ENCODE data around the gene GUCY1A1. TPM values are rescaled to one million over a fixed set of nuclear protein-coding genes. Genes with fewer than 3 reads are reported as not detected.

The GUCY1A1 gene
- total and polyA plus RNA-seq, 2 donors (not counting 1 experiment from before 2014, with no cell fraction given): 8.1 to 10.7 TPM

GRCh38 chr4:155679343-155679742, 12.7 kb downstream of the GUCY1A1 start:
- H2AFZ ChIP-seq (ENCODE audit: low read length): no peak overlapping the region
- H3K4me3 ChIP-seq (replicated peaks in 1 of 4; ENCODE audit: control extremely low read depth in 1 of 4, insufficient read depth in 1 of 4, low read depth in 3 of 4, low read length in 4 of 4): no peak overlapping the region
- peak; percentile 13 to 79 for DNase-seq (ENCODE audit: low read depth in 2 of 2)
- TF ChIP-seq CTCF (conservative IDR thresholded peaks at IDR 0.05 in 1 of 2, IDR thresholded peaks at IDR 0.05 in 1 of 2; ENCODE audit: low read depth in 1 of 2, low read length in 2 of 2): no peak
- no peak for TF ChIP-seq EZH2 (IDR thresholded peaks at IDR 0.05; ENCODE audit: low read length, missing control alignments)
- H3K36me3 ChIP-seq (ENCODE audit: control insufficient read depth, insufficient read depth, low read length): no peaks in the 10 kb centered on the region
- H3K9me3 ChIP-seq (ENCODE audit: control insufficient read depth, insufficient read depth, low read depth, low read length): no peaks in the 10 kb centered on the region
- no peaks in the 10 kb centered on the region for H3K27me3 ChIP-seq (ENCODE audit: control insufficient read depth, insufficient read depth, low read length)
- H3K79me2 ChIP-seq (ENCODE audit: control insufficient read depth, insufficient read depth, low read length): no peaks in the 10 kb centered on the region
- H3K9ac ChIP-seq (ENCODE audit: insufficient read depth, low read length): no peak overlapping the region
- no peaks in the 10 kb centered on the region for H3K4me1 ChIP-seq (ENCODE audit: control insufficient read depth, extremely low read depth, insufficient read depth, low read length)
- H4K20me1 ChIP-seq (ENCODE audit: control insufficient read depth, extremely low read depth, insufficient read depth, low read length): no peaks in the 10 kb centered on the region
- no peak overlapping the region for H3K27ac ChIP-seq (ENCODE audit: insufficient read depth, low read length)
- H3K4me2 ChIP-seq (ENCODE audit: extremely low read depth, insufficient read depth, low read length): no peak overlapping the region

DNA sequence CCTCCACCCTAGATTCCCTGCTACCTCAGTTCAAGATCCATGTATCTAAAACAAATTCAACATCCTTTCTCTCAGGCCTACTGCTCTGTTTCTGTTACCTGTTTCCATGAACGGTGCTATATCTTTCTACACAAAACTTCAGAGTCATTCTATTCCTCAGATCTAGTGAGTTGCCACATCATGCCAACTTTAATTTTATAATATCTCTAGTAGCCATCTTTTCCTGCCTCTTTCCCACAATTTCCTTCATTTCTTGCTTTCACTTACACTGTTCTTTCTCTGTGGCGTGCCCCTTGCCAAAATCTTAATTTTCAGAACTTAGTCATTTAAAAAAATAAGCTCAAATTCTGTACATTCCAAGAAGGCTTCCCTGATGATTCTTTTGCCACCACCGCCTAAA, 15.2 kb downstream of the GUCY1A1 start:
- TF ChIP-seq CTCF (conservative IDR thresholded peaks at IDR 0.05 in 1 of 2, IDR thresholded peaks at IDR 0.05 in 1 of 2; ENCODE audit: low read depth in 1 of 2, low read length in 2 of 2): no peak
- no peak for TF ChIP-seq EZH2 (IDR thresholded peaks at IDR 0.05; ENCODE audit: low read length, missing control alignments)
- Histone ChIP-seq H3K27me3 (ENCODE audit: control insufficient read depth, insufficient read depth, low read length) (no peaks in the 10 kb centered on the region), H3K4me3 (replicated peaks in 1 of 4; ENCODE audit: control extremely low read depth in 1 of 4, insufficient read depth in 1 of 4, low read depth in 3 of 4, low read length in 4 of 4) (no peak overlapping the region), H3K9me3 (ENCODE audit: control insufficient read depth, insufficient read depth, low read depth, low read length) (no peaks in the 10 kb centered on the region), H3K79me2 (ENCODE audit: control insufficient read depth, insufficient read depth, low read length) (no peaks in the 10 kb centered on the region), H3K4me2 (ENCODE audit: extremely low read depth, insufficient read depth, low read length) (no peak overlapping the region), H4K20me1 (ENCODE audit: control insufficient read depth, extremely low read depth, insufficient read depth, low read length) (no peaks in the 10 kb centered on the region), H3K4me1 (ENCODE audit: control insufficient read depth, extremely low read depth, insufficient read depth, low read length) (no peaks in the 10 kb centered on the region), H2AFZ (ENCODE audit: low read length) (peak overlapping the region; percentile 66), H3K36me3 (ENCODE audit: control insufficient read depth, insufficient read depth, low read length) (no peaks in the 10 kb centered on the region), H3K9ac (ENCODE audit: insufficient read depth, low read length) (no peak overlapping the region), H3K27ac (ENCODE audit: insufficient read depth, low read length) (no peak overlapping the region)
- peak in 1 of 2 donors; percentile 7 for DNase-seq (ENCODE audit: low read depth in 2 of 2)

- H2AFZ ChIP-seq (ENCODE audit: low read length): no peak overlapping the region
- no peak overlapping the region for H3K4me2 ChIP-seq (ENCODE audit: extremely low read depth, insufficient read depth, low read length)
- no peaks in the 10 kb centered on the region for H3K4me1 ChIP-seq (ENCODE audit: control insufficient read depth, extremely low read depth, insufficient read depth, low read length)
- DNase-seq (ENCODE audit: low read depth in 2 of 2): no peak
- H4K20me1 ChIP-seq (ENCODE audit: control insufficient read depth, extremely low read depth, insufficient read depth, low read length): no peaks in the 10 kb centered on the region
- H3K9ac ChIP-seq (ENCODE audit: insufficient read depth, low read length): no peak overlapping the region
- no peaks in the 10 kb centered on the region for H3K79me2 ChIP-seq (ENCODE audit: control insufficient read depth, insufficient read depth, low read length)
- TF ChIP-seq EZH2 (IDR thresholded peaks at IDR 0.05; ENCODE audit: low read length, missing control alignments): no peak
- TF ChIP-seq CTCF (conservative IDR thresholded peaks at IDR 0.05 in 1 of 2, IDR thresholded peaks at IDR 0.05 in 1 of 2; ENCODE audit: low read depth in 1 of 2, low read length in 2 of 2): no peak
- no peaks in the 10 kb centered on the region for H3K36me3 ChIP-seq (ENCODE audit: control insufficient read depth, insufficient read depth, low read length)
- no peak overlapping the region for H3K27ac ChIP-seq (ENCODE audit: insufficient read depth, low read length)
- no peaks in the 10 kb centered on the region for H3K27me3 ChIP-seq (ENCODE audit: control insufficient read depth, insufficient read depth, low read length)
- no peak overlapping the region for H3K4me3 ChIP-seq (replicated peaks in 1 of 4; ENCODE audit: control extremely low read depth in 1 of 4, insufficient read depth in 1 of 4, low read depth in 3 of 4, low read length in 4 of 4)
- H3K9me3 ChIP-seq (ENCODE audit: control insufficient read depth, insufficient read depth, low read depth, low read length): no peaks in the 10 kb centered on the region
Measured at GRCh38 chr4:155684423-155684822, 17.8 kb downstream of the GUCY1A1 start.

Measured in fibroblast of lung (primary cell).